Activated CD4-positive, alpha-beta T cell treated with anti-CD3 and anti-CD28 coated beads, Interleukin-2, amount 50 U/mL, for 16 hours (primary cell): ENCODE data around the gene ZMYM4.
"Not testable (repeated sequence)": the region's sequence is repeated elsewhere in the genome, so short reads cannot be mapped to it uniquely, and the experiment has no call there.

Experiments
- DNase-seq: peaks from one replicate; pipeline ENCODE4 v3.0.0-alpha.2; 2020

The ZMYM4 gene

DNA sequence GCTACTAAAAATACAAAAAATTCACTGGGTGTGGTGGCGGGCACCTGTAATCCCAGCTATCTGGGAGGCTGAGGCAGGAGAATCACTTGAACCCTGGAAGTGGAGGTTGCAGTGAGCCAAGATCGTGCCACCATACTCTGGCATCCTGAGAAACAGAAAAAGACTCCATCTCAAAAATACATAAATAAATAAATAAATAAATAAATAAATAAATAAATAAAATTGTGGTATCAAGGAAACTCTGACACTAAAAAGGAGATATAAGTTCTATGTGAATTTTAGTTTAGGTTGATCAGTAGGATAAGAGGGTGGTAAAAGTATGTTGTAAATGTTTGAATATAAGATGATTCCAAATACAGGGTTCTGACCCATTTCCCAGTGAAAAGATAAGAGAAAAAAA is 63.1 kb downstream of the ZMYM4 start:
- DNase-seq, result not testable (repeated sequence)

DNA sequence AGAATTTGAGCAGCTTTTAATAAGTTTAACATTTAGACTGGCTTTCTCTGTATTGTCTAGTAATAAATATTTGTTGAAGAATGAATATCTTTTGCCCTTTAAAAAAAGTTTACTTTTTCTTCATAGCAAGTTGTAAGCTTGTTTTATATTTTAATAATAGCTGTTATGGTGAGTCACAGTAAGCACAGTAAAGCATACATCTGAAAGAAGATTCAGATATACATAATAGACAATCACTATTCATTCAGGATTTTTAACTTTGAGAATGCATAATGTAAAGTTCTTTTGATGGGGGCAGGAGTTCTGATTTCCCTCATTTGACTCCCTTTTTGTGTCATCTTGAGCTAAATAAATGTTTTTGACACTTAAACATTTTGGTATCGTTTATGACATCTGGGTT is 66.0 kb downstream of the ZMYM4 start:
- DNase-seq, result no peak

DNA sequence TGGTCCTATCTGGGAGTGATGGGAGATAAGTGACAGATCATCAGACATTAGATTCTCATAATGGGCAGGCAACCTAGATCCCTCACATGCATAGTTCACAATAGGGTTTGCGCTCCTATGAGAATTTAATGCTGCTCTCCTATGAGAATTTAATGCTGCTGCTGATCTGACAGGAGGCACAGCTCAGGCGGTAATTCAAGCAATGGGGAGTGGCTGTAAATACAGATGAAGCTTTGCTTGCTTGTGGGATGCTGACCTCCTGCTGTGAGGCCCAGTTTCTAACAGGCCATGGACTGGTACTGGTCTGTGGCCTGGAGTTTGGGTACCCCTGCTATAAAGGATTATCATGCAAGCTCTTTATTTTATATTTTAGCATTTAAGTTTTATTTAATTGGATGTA is 72.0 kb downstream of the ZMYM4 start:
- no peak for DNase-seq

DNA sequence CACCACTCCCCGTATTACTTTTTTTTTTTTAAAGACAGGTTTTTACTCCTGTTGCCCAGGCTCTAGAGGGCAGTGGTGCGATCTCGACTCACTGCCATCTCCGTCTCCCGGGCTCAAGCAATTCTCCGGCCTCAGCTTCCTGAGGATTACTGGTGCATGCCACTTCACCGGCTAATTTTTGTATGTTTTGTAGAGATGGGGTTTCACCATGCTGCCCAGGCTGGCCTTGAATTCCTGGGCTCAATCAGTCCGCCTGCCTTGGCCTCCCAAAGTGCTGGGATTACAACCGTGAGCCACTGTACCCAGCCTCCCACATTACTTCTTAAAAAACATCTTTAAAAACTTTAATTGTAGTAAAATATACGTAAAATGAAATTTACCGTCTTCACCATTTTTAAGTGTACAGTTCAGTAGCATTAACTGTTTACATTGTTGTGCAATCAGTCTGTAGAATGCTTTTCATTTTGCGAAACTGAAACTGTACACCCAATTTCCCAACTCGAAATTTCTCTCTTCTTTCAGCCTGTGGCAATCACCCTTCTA is 77.0 kb downstream of the ZMYM4 start:
- peak; percentile 9 for DNase-seq

DNA sequence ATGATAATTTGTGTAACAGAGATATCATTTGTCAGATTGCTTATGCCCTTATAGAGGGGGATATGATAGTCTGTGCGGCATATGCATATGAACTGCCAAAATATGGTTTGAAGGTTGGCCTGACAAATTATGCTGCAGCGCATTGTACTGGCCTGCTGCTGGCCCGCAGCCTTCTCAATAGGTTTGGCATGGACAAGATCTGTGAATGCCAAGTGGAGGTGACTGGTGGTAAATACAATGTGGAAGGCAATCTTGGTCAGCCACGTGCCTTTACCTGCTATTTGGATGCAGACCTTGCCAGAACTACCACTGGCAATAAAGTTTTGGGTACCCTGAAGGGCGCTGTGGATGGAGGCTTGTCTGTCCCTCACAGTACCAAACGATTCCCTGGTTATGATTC is 82.4 kb downstream of the ZMYM4 start:
- DNase-seq, result no peak

DNA sequence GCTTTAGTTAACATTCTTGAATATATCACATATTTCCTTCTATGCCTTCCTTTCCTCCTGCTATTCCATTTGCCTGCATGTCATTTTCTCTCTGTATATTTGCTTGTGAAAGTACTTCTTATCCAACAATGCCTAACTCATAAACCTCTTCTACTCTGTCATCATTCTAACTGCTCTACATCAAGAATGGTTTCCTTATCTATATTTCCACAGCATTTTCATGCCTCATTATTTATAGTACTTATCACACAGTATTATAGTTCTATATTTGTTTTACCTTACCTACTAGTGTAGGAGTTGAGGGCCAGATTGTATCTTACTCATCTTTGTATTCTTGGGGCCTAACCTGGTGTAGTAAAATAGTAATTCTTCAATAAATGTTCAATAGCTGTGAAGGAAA is 91.5 kb downstream of the ZMYM4 start:
- DNase-seq, result no peak

DNA sequence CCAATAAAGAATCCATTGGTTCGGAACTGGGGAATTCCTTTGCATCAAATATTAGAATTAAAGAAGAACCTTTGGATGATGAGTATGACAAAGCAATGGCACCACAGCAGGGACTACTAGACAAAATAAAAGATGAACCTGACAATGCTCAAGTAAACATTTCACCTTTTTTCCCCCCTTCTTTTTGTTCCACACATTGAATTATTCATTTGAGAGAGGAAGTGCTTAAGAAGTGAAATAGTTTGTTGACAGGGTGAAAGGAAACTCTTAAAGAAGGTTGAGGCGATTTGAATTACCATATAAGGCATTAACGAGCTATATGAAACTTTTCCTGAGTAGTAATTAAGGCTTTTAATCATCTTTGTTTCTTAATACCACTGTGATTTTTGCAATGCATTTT is 93.1 kb downstream of the ZMYM4 start:
- no peak for DNase-seq

DNA sequence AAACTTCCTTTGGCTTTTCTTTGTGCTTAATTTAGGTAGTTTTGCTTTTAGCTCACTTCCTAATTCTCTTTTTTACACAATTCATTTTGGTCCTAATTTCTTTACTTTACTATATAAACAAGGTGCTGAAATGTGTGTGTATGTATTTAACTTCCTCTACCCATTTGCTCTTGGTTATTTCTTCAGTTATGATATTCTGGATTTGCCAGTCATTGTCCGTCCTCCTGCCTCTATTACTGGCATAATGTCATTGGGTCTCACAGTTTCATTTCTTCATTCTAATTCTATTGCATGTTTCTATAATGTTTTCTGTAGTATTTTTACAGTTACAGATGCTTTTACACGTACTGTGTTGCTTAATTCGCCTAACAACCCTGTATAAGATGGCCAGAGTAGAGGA is 96.2 kb downstream of the ZMYM4 start:
- DNase-seq, result peak; percentile 8

DNA sequence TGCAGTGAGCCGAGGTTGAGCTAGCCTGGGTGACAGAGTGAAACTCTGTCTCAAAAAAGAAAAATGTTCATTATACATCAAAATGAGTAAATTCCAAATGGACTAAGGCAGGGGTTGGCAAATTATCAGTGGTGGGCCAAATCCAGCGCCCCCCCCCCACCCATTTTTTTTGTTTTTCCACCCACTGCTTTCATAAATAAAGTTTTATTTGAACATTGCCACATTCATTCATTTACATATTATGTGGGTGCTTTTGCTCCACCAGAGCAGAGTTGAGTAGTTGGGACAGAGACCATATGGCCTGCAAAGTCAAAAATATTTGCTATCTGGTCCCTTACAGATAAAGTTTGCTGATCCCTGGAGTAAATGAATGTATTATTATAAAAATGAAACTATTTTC is 99.4 kb downstream of the ZMYM4 start:
- no peak for DNase-seq

DNA sequence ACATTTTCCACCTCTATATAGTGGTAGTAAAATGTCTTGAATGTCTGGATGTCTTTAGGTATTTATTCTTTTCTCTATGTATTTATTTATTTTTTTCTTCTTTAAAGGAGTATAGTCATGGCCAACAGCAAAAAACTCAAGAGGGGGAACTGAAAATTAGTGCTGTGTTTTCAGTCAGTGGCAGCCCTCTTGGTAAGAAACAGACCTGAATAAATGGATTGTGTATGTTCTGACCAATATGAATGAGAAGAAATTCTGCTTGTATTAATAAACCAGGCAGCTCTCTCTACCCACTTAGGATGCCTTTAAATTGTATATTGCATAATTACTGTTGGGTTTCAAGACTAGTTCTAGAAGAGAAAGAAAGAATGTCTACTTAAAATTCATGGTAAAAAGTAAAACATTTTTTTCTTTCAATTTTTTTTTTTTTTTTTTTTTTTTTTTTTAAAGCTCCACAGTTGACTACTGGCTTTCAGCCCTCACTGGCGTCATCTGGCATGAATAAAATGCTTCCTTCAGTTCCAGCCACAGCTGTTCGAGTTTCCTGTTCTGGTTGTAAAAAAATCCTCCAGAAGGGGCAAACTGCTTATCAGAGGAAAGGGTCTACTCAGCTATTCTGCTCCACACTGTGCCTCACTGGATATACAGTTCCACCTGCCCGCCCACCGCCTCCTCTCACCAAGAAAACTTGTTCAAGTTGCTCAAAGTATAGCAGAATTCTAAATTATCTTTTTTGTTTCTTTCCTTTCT is 101.6 kb downstream of the ZMYM4 start:
- DNase-seq, result no peak

DNA sequence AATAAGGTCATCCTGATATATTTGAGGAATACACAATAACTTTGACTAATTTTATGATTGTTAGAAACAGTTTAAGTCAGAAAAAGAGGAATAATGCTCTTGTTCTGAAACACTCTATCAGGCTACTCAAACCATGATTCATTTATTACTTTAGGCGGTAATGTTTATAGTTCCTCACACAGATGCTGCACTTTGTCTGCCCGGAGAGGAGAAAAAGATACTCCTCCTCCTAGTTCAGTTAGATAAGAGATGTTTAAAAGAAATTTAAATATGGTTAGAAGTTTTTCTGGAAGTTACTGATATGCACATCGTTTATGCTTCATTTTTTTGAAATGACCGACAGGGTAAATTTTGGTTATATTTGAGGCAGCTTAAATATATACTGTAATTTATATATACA is 103.0 kb downstream of the ZMYM4 start:
- DNase-seq, result no peak

DNA sequence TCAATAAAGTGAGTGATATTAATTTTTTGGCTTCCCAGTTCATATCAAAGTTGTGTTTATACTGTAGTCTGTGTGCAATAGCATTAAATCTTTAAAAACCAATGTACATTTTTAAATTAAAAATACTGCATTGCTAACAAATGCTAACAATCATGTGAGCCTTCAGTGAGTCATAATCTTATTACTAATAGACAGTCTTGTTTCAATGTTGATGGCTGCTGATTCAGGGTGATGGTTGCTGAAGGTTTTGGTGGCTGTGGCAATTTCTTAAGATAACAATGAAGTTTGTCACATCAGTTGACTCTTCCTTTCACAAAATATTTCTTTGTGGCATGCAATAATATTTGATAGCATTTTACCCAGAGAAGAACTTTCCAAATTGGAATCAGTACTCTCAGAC is 109.0 kb downstream of the ZMYM4 start:
- no peak for DNase-seq

DNA sequence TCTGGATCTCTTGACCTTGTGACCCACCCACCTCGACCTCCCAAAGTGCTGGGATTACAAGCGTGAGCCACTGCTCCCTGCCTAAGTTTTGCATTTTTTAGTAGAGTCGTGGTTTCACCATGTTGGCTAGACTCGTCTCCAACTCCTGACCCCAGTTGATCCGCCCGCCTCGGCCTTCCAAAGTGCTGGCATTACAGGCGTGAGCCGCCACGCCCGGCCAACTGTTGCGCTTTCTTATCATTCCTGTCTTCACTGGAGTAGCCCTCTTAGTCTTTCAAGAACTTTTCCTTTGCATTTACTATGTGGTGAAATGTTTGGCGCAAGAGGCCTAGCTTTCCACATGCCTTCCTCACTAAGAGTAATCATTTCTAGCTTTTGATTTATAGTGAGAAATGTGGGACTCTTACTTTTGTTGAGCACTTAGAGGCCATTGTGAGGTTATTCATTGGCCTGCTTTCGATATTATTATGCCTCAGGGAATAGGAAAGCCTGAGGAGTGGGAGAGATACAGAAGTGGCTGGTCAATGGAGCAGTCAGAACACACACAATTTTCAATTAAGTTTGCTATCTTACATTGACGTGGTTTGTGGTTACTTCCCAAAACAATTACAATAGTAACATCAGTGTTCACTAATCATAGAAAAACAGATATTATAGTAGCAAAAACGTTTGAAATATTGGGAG is 111.0 kb downstream of the ZMYM4 start:
- DNase-seq, result no peak

DNA sequence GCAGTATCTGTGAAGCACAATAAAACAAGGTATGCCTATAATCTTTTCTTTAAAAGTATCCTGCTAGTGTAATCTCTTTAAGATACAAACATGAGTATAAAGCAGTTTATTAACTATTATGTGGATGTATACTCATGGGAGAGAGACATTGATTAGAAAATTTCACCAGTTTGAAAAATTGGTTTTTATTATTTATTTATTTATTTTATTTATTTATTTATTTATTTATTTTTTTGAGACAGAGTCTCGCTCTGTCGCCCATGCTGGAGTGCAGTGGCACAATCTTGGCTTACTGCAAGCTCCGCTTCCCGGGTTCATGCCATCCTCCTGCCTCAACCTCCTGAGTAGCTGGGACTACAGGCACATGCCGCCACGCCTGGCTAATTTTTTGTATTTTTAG is 111.6 kb downstream of the ZMYM4 start:
- not testable (repeated sequence) for DNase-seq

DNA sequence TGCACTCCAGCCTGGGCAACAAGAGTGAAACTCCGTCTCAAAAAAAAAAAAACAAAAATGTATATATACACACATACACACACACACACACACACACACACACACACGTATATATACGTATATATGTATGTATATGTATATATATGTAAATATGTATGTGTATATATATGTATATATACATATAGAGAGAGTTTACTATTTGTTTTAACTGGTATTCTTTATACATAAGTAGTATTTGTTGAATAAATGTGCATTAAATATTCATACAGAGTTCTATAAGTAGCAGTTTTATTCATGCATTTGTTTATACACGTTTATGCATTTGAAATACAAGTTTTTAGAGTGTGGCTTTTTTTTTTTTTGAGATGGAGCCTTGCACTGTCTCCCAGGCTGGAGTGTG is 113.6 kb downstream of the ZMYM4 start:
- DNase-seq, result no peak

DNA sequence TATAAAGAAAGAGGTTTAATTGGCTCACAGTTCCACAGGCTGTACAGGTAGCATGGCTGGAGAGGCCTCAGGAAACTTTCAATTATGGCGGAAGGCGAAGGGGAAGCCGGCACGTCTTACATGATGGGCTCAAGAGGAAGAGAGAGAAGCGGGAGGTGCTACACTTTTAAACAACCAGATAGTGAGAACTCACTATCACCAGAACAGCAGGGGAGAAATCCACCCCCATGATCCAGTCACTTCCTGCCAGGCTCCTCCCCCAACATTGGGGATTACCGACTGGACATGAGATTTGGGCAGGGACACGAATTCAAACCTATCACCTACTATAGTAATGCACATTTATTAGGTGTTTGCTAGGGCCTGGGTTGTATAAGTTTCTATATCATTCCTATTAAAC is 117.8 kb downstream of the ZMYM4 start:
- DNase-seq, result no peak

DNA sequence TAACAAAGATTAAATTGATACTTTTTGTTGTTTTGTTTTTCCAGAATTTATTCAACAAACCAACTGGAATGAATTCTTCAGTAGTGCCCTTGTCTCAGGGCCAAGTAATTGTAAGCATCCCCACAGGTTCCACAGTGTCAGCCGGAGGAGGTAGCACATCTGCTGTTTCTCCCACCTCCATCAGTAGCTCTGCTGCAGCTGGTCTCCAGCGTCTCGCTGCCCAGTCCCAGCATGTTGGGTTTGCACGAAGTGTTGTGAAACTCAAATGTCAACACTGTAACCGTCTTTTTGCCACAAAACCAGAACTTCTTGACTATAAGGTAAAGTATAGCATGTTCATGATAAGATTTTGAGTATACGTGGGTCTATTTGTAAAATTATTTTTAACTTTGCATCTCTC is 118.5 kb downstream of the ZMYM4 start:
- no peak for DNase-seq

DNA sequence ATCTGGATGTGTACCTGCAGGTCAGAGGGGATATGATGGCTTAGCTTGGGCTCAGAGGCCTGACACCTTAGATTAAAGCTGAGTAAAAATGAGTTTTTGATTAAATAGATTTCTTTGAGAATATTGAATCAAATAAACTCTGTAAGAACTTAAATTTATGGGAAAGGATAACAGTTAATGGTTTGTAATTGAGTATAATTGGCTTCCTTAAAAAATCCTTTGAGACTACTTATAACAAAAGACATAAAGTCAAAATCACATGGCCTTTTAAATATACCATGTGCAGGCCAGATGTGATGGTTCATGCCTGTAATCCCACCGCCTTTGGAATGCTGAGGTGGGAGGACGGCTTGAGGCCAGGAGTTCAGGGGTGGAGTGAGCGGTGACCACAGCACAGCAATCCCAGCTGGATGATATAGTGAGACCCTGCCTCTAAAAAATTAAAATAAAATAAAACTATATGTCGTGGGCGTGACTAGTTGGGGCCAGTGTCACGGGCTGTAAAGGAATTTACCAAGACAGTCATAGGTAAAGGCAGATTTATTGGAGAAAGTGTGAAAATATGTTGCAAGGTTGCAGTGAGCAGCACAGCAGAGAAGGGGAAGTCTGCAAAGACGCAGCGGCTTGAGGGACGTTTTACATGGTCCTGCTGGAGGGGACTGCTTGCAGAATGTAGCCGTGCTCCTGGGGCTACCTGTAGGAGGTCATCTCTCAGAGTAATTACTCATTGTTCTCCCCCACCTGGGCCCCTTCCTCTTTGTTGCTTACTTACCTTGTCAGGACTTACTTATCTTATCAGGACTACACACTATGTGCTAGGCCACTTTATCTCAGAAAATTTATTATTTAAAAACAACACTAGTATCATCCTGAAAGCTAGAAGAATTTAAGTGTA is 122.3 kb downstream of the ZMYM4 start:
- no peak for DNase-seq

DNA sequence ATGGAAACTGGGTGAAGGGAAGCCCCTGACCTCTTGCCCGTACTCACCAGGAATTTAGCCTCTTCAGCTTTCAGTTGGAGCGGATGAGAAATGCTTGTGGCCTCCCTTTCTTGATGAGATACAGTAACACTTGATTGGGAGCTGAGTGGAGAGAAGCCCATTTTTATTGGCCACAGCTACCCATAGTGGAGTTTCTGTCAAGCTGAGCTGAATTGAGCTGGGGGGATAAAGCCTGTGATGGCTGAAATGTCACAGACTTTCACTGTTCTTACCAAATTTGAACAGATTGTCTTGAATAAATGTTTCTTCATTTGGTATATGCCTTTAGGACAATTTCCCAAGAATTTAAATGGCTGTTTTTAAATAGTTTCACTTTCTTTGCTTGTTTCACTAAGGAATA is 125.9 kb downstream of the ZMYM4 start:
- DNase-seq, result no peak

DNA sequence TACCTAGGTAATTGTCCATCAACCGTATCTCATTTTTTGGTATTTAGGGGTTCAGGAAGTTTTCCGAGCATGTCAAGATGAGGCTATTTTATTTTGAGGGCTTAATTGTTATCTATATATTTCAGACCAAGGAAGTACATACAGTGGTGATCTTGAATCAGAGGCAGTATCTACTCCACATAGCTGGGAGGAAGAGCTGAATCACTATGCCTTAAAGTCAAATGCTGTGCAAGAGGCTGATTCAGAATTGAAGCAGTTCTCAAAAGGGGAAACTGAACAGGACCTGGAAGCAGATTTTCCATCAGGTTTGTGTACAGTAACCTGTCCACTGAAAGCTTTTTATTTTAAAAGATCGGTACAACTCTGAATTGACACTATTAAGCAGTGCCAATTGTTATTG is 130.2 kb downstream of the ZMYM4 start:
- DNase-seq, result peak; percentile 4

DNA sequence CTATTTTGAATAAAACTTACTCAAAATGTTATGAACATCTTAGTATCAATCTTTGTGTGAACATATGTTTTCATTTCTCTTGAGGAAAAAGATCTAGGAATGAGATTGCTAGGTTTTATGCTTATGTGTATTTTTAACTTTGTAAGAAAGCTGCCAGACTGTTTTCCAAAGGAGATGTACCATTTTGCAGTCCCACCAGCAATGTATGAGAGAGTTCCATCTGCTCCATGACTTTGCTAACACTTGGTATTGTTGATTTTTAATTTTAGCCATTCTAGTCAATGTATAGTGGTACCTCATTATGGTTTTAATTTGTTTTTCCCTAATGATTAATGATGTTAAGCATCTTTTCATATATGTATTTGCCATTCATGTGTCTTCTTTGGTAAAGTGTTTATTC is 132.5 kb downstream of the ZMYM4 start:
- DNase-seq, result no peak

DNA sequence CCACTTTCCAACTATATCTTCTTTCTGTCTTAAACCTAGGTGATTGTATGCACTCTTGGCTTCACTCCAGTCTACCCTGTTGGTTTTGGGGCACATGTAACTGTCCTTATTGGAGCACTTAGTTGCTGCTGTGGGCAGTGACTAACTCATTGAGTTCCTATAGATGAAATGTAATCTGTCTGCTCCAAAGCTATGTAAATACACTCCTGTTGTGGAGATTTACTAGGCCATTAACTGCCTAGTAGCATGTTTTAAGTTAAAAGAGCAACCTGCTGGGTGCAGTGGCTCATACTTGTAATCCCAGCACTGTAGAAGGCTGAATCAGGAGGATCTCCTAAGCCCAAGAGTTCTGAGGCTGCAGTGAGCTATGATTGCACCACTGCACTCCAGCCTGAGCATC is 137.6 kb downstream of the ZMYM4 start:
- no peak for DNase-seq

DNA sequence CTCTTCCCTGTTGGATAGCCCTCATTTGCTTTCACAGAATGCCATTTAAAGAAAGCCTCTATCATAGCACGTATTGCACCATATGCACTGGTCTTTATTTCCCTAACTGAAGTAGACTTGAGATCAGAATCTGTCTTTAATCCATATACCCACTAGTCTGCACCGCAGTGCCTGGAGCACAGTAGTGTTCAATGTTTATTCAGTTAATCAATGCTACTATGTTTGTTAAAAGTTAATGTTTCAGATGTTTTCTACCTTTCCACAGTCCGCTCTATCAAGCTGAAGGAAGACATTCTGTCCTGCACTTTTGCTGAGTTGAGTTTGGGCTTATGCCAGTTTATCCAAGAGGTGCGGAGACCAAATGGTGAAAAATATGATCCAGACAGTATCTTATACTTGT is 139.2 kb downstream of the ZMYM4 start:
- DNase-seq, result no peak

DNA sequence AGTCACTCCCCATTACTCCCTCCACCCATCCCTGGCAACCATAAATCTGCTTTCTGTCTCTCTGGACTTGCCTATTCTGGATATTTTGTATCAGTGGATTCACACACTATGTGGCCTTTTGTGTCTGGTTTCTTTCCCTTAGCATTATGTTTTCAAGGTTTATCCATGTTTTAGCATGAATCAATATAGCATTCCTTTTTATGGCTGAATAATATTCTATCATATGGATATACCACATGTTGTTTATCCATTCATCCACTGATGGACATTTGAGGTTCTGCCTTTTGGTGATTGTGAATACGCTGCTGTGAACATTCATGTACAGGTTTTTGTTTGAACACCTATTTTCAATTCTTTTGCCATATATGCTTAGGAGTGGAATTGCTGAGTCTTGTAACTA is 140.4 kb downstream of the ZMYM4 start:
- DNase-seq, result no peak
